ENCODE measurements around the gene FOXI3.

Gene FOXI3

GRCh38 chr2:88452565-88452905, at the start of gene FOXI3:
FOXI3 (minus strand) TSS chr2:88452693; CDS start chr2:88452535, 158 bp downstream.
- H3K4me3 ChIP-seq (ENCODE audit: low read depth, low read length) = no peak within 1 kb of the TSS
- CTCF ChIA-PET = no interaction called here
- TF ChIP-seq CTCF (IDR thresholded peaks at IDR 0.05; ENCODE audit: insufficient read depth, low read length, missing control alignments) = no peak
- POLR2A ChIA-PET = no interaction called here
- DNase-seq (ENCODE audit: low read depth, low spot score) = no peak

- no peak for TF ChIP-seq CTCF (IDR thresholded peaks at IDR 0.05; ENCODE audit: insufficient read depth, low read length, missing control alignments)
- ChIA-PET CTCF (no interaction called here), POLR2A (no interaction called here)
- H3K4me3 ChIP-seq (ENCODE audit: low read depth, low read length) = no peak overlapping the region
- no peak for DNase-seq (ENCODE audit: low read depth, low spot score)
Observed at GRCh38 chr2:88500691-88501090, 48.2 kb upstream of the FOXI3 start.

GRCh38 chr2:88499204-88499603, 46.7 kb upstream of the FOXI3 start:
- ChIA-PET CTCF (no interaction called here), POLR2A (no interaction called here)
- no peak for TF ChIP-seq CTCF (IDR thresholded peaks at IDR 0.05; ENCODE audit: insufficient read depth, low read length, missing control alignments)
- H3K4me3 ChIP-seq (ENCODE audit: low read depth, low read length) = no peak overlapping the region
- no peak for DNase-seq (ENCODE audit: low read depth, low spot score)

- POLR2A ChIA-PET = no interaction called here
- DNase-seq (ENCODE audit: low read depth, low spot score) = no peak
- CTCF ChIA-PET = no interaction called here
- H3K4me3 ChIP-seq (ENCODE audit: low read depth, low read length) = no peak overlapping the region
- TF ChIP-seq CTCF (IDR thresholded peaks at IDR 0.05; ENCODE audit: insufficient read depth, low read length, missing control alignments) = no peak
Observed at GRCh38 chr2:88493481-88493880, 41.0 kb upstream of the FOXI3 start.

GRCh38 chr2:88492002-88492401, 39.5 kb upstream of the FOXI3 start:
- DNase-seq (ENCODE audit: low read depth, low spot score) = no peak
- no peak overlapping the region for H3K4me3 ChIP-seq (ENCODE audit: low read depth, low read length)
- CTCF ChIA-PET = no interaction called here
- POLR2A ChIA-PET = no interaction called here
- TF ChIP-seq CTCF (IDR thresholded peaks at IDR 0.05; ENCODE audit: insufficient read depth, low read length, missing control alignments) = no peak

GRCh38 chr2:88489181-88489580, 36.7 kb upstream of the FOXI3 start:
- POLR2A ChIA-PET = no interaction called here
- H3K4me3 ChIP-seq (ENCODE audit: low read depth, low read length) = no peak overlapping the region
- CTCF ChIA-PET = no interaction called here
- TF ChIP-seq CTCF (IDR thresholded peaks at IDR 0.05; ENCODE audit: insufficient read depth, low read length, missing control alignments) = no peak
- DNase-seq (ENCODE audit: low read depth, low spot score) = no peak
